Measurements from ENCODE around the gene LDLRAP1.

- TF ChIP-seq POLR2AphosphoS5 (IDR thresholded peaks at IDR 0.05; ENCODE audit: low read depth, low read length), result no peak
- TF ChIP-seq TAF1 (IDR thresholded peaks at IDR 0.05; ENCODE audit: borderline replicate concordance, low read depth, low read length), result no peak
Measured at GRCh38 chr1:25502957-25503356, 40.4 kb upstream of the LDLRAP1 start.

Data from GM12892 (cell line).